Fibroblast of villous mesenchyme (primary cell): ENCODE data around the gene MZF1. TPM values are rescaled to one million over a fixed set of nuclear protein-coding genes. Genes with fewer than 3 reads are reported as not detected.
A peak's percentile ranks its signal among the peaks of the same experiment; 100 is the strongest.

ENCODE experiments used
- DNase-seq: peaks from one replicate; pipeline ENCODE4 v3.0.0-alpha.2; 2010; ENCODE audit warnings: low read depth
- H3K4me3 ChIP-seq: 2 replicates; pipeline ENCODE4 v1.5.1; 2011; ENCODE audit warnings: low read depth, mild to moderate bottlenecking, low read length
- CTCF ChIP-seq: IDR thresholded peaks from 2 replicates; pipeline ENCODE4 v1.5.1; 2012; ENCODE audit warnings: low read depth, mild to moderate bottlenecking, low read length; ENCODE audit not compliant: insufficient read depth
- total RNA-seq: library from RNA; depleted of rRNA; stranded (reverse); fragments of >200 nt; gene quantifications from 2 replicates; pipeline ENCODE4 v1.2.3, GENCODE V29; 2012

The MZF1 gene
- total RNA-seq, 1 donor = 15.5 TPM

- TF ChIP-seq CTCF = no peak
- H3K4me3 ChIP-seq = no peak overlapping the region
- DNase-seq = no peak
These were observed 12.2 kb downstream of the MZF1 start for GRCh38 chr19:58560921-58561320.

GRCh38 chr19:58560007-58560887 is 12.9 kb downstream of the MZF1 start:
- H3K4me3 ChIP-seq = peak overlapping the region; percentile 98
- no peak for DNase-seq
- TF ChIP-seq CTCF = no peak

DNA sequence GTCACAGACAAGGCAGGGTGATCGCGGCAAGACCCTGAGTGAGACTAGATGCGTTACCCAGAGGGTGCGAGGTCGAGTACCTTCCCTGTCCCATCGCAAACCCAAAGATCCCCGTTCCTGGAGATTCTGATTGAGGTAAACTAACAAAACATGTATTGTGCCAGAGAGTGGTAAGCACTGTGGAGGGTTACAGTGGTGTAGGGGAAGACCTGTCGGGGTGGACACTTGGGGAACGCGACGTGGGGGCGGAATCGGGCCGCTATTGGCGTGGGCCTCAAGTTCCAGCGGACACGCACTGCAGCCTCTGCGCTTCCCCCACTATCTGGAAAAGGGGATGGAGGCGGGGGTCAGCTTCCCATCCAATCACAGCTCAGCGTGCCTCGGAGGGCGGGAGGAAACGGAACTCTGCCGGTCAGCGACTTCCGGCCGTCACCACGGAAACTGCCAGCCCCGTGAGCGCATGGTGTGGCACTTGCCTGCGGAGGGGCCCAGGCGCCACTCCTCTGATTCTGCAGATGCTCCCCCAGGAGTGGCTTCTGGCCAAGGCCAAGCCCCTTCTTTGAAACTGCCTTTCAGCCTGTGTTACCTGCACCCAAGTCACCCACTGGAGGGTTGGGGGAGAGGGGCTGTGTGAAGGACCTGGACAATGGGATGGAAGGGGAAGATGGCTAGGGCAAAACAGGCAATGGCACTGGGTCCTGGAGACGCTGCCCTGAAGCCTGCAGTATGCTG is 13.7 kb downstream of the MZF1 start:
- peak overlapping the region; percentile 98 for H3K4me3 ChIP-seq
- peak; percentile 94 for DNase-seq
- no peak for TF ChIP-seq CTCF

- H3K4me3 ChIP-seq = peak overlapping the region; percentile 98
- no peak for TF ChIP-seq CTCF
- DNase-seq = peak; percentile 99
These were observed 14.4 kb downstream of the MZF1 start for GRCh38 chr19:58558623-58559274.

DNA sequence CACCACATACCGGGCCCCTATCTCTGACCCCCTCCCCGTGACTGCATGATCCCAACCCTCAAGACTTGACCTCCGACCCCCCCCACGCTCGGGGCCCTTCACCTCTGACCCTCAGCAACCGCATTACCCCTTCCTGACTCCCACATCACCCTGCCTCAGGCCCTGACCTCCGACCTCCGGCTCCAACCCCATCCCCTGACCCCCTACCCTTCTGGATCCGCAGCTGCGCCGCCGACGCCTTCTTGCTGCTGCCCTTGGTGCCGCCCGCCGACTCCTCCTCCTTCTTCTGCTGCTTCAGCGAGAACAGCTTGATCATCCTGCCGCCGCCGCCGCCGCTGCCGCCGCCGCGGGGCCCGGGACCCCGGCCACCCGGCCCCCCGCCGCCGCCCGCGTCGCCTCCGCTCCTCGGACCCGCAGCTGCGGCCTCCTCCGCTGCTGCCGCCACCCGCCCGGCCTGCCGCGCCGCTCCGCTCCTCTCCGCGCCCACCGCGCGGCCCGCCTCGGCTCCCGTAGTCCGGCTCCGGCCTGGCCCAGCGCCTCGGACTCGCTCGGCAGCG is 15.0 kb downstream of the MZF1 start, which contains the start of gene UBE2M:
Gene UBE2M (minus strand): TSS at position 546 of the 557 bp plus-strand sequence. CDS start 230 bp downstream, at position 316.
- TF ChIP-seq CTCF = no peak
- peak; percentile 62 for DNase-seq
- H3K4me3 ChIP-seq = peak within 1 kb of the TSS; percentile 98
